ENCODE measurements around the gene RNF130.
"Not testable (repeated sequence)": the region's sequence is repeated elsewhere in the genome, so short reads cannot be mapped to it uniquely, and the experiment has no call there.

RNF130 gene

DNA sequence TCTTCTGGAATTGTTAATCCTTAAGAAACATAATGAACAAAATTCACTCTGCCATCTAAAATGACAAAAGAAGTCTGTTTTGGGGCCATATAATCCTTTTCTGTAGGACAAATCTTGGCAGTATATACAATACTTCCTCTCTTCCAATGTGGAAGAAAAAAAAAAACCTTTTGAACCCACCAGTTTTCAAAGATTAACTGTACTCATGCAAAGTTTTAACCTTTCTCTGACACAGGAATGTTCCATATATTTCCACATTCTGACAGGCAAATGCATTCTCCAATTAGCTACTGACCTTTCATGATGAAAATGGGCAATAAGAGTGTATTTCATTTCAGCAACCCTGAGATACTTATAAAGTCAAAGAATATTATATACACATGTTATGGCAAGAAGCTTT is 65.4 kb downstream of the RNF130 start:
- DNase-seq (ENCODE audit: low spot score in 2 of 2), result no peak
- Mint-ChIP-seq H3K36me3 (ENCODE audit: insufficient read depth) (peaks cover 3% of the 10 kb centered on the region), H3K27ac (ENCODE audit: low read depth) (peak overlapping the region; percentile 50), H3K4me3 (no peak overlapping the region), H3K27me3 (no peaks in the 10 kb centered on the region), H3K4me1 (peaks cover 20% of the 10 kb centered on the region), H3K9me3 (no peaks in the 10 kb centered on the region)
- no peak for ATAC-seq (replicated peaks; ENCODE audit: extremely low read depth, poor library complexity, severe bottlenecking)

DNA sequence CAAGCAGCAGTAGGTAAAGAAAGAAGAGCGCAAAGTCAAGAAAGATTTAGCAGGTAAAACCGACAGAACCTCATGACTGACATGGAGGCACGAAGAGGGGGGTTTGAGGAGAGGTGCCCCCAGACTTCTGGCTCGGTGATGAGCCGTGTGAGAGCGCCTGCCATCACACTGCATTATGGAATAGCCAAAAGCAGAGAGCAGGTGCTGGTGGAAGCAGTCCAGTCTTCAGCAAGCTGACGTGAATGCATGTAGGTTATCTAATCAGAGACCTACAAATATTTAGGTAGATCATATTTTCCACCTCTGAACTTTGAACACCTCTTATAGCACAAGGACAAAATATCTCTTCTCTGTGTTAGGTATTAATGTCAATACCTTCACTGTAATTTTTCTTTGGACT is 68.4 kb downstream of the RNF130 start:
- no peaks in the 10 kb centered on the region for H3K36me3 Mint-ChIP-seq (ENCODE audit: insufficient read depth)
- H3K27me3 Mint-ChIP-seq, result no peaks in the 10 kb centered on the region
- no peak for ATAC-seq (replicated peaks; ENCODE audit: extremely low read depth, poor library complexity, severe bottlenecking)
- H3K9me3 Mint-ChIP-seq, result no peaks in the 10 kb centered on the region
- peaks cover 17% of the 10 kb centered on the region for H3K4me1 Mint-ChIP-seq
- no peak overlapping the region for H3K27ac Mint-ChIP-seq (ENCODE audit: low read depth)
- H3K4me3 Mint-ChIP-seq, result no peak overlapping the region
- DNase-seq (ENCODE audit: low spot score in 2 of 2), result no peak

DNA sequence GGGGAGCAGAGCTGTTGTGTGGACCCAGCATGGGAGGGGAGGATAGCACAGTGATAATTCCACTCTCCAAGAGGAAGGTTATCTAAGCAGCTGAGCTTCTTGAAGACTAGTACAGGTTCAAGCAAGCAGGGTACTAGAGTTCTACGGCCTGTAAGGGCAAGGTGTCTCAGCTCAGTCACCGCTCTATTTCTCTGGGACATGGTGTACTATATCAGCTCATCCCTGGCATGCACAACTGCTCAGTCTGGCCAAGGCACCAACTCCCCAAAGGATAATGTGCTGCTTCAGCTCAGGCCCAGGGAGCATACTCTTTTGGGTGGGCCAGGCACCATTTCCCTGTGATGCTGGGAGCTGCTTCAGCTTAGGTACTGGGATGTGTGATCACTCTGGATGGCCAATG is 69.8 kb downstream of the RNF130 start:
- Mint-ChIP-seq H3K9me3 (no peaks in the 10 kb centered on the region), H3K27ac (ENCODE audit: low read depth) (no peak overlapping the region), H3K36me3 (ENCODE audit: insufficient read depth) (no peaks in the 10 kb centered on the region), H3K27me3 (no peaks in the 10 kb centered on the region), H3K4me3 (no peak overlapping the region), H3K4me1 (peaks cover 3% of the 10 kb centered on the region)
- no peak for DNase-seq (ENCODE audit: low spot score in 2 of 2)
- ATAC-seq (replicated peaks; ENCODE audit: extremely low read depth, poor library complexity, severe bottlenecking), result no peak

DNA sequence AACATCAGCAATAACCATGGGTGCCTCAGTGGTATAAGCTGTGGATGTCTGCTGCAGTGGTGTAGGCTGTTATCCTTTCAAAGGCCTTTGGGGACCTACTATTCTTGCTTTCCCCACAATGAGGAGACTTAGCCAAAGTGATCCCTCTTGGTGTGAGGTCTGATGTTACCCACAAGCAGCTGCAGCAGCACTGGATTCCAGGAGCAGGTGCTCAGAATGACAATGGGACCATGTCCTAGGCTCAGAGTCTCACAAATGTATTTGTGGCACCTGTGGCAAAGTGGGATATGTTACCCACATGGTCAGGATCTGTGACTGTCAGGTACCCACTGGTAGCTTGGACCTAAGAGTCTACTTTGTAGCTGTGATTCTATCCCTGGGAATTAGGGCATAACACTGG is 70.4 kb downstream of the RNF130 start:
- H3K9me3 Mint-ChIP-seq, result no peaks in the 10 kb centered on the region
- no peaks in the 10 kb centered on the region for H3K4me1 Mint-ChIP-seq
- no peaks in the 10 kb centered on the region for H3K27me3 Mint-ChIP-seq
- DNase-seq (ENCODE audit: low spot score in 2 of 2) (no peak), ATAC-seq (replicated peaks; ENCODE audit: extremely low read depth, poor library complexity, severe bottlenecking) (no peak)
- H3K27ac Mint-ChIP-seq (ENCODE audit: low read depth), result no peak overlapping the region
- no peaks in the 10 kb centered on the region for H3K36me3 Mint-ChIP-seq (ENCODE audit: insufficient read depth)
- no peak overlapping the region for H3K4me3 Mint-ChIP-seq

DNA sequence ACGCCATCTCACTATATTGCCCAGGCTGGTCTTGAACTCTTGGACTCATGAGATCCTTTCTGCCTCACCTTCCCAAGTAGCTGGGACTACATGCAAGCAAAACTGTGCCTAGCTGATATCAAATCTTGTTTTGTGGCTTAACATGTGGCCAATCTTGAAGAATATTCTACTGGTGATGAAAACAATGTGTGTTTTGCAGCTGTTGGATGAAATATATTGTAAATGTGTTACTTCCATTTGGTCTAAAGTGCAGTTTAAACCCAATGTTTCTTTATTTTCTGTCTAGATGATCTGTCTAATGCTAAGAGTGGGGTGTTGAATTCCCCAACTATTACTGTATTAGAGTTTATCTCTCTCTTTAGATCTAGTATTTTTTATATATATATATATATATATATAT is 73.1 kb downstream of the RNF130 start:
- H3K27me3 Mint-ChIP-seq, result no peaks in the 10 kb centered on the region
- no peaks in the 10 kb centered on the region for H3K4me1 Mint-ChIP-seq
- no peak overlapping the region for H3K4me3 Mint-ChIP-seq
- no peaks in the 10 kb centered on the region for H3K9me3 Mint-ChIP-seq
- no peak for ATAC-seq (replicated peaks; ENCODE audit: extremely low read depth, poor library complexity, severe bottlenecking)
- no peak for DNase-seq (ENCODE audit: low spot score in 2 of 2)
- H3K27ac Mint-ChIP-seq (ENCODE audit: low read depth), result no peak overlapping the region
- no peaks in the 10 kb centered on the region for H3K36me3 Mint-ChIP-seq (ENCODE audit: insufficient read depth)

- H3K9me3 Mint-ChIP-seq, result no peaks in the 10 kb centered on the region
- DNase-seq (ENCODE audit: low spot score in 2 of 2) (no peak), ATAC-seq (replicated peaks; ENCODE audit: extremely low read depth, poor library complexity, severe bottlenecking) (no peak)
- no peak overlapping the region for H3K27ac Mint-ChIP-seq (ENCODE audit: low read depth)
- H3K4me3 Mint-ChIP-seq, result no peak overlapping the region
- no peaks in the 10 kb centered on the region for H3K27me3 Mint-ChIP-seq
- no peaks in the 10 kb centered on the region for H3K4me1 Mint-ChIP-seq
- no peaks in the 10 kb centered on the region for H3K36me3 Mint-ChIP-seq (ENCODE audit: insufficient read depth)
Observed at GRCh38 chr5:179994583-179995323, 76.8 kb downstream of the RNF130 start.

DNA sequence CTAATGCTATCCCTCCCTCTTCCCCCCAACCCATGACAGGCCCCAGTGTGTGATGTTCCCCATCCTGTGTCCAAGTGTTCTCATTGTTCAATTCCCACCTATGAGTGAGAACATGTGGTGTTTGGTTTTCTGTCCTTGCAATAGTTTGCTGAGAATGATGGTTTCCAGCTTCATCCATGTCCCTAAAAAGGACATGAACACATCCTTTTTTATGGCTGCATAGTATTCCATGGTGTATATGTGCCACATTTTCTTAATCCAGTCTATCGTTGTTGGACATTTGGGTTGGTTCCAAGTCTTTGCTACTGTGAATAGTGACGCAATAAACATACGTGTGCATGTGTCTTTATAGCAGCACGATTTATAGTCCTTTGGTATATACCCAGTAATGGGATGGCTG is 78.7 kb downstream of the RNF130 start:
- not testable (repeated sequence) for H3K36me3 Mint-ChIP-seq (ENCODE audit: insufficient read depth); H3K9me3 Mint-ChIP-seq; H3K27me3 Mint-ChIP-seq; H3K27ac Mint-ChIP-seq (ENCODE audit: low read depth); H3K4me3 Mint-ChIP-seq; DNase-seq (ENCODE audit: low spot score in 2 of 2); ATAC-seq (replicated peaks; ENCODE audit: extremely low read depth, poor library complexity, severe bottlenecking); H3K4me1 Mint-ChIP-seq

DNA sequence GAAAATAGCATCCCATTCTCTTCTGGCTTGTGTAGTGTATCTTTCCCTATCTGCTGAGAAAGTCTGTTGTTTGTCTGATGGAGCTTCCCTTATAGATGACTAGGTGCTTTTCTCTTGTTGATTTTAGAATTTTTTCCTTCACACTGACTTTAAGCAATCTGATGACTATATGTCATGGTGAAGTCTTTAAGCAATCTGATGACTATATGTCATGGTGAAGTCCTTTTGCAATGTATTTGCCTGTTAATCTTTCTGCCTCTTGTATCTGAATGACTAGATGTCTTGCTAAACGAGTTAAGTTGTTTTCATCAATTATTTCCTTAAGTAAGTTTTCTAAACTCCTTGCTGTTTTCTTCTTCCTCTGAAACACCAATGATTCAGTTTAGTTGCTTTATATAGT is 80.5 kb downstream of the RNF130 start:
- H3K9me3 Mint-ChIP-seq, result no peaks in the 10 kb centered on the region
- no peaks in the 10 kb centered on the region for H3K27me3 Mint-ChIP-seq
- peak overlapping the region; percentile 18 for H3K27ac Mint-ChIP-seq (ENCODE audit: low read depth)
- no peaks in the 10 kb centered on the region for H3K36me3 Mint-ChIP-seq (ENCODE audit: insufficient read depth)
- no peaks in the 10 kb centered on the region for H3K4me1 Mint-ChIP-seq
- no peak for ATAC-seq (replicated peaks; ENCODE audit: extremely low read depth, poor library complexity, severe bottlenecking)
- no peak for DNase-seq (ENCODE audit: low spot score in 2 of 2)
- H3K4me3 Mint-ChIP-seq, result no peak overlapping the region

GRCh38 chr5:179990525-179990924 is 81.0 kb downstream of the RNF130 start:
- H3K36me3 Mint-ChIP-seq (ENCODE audit: insufficient read depth); H3K4me3 Mint-ChIP-seq; H3K27me3 Mint-ChIP-seq; H3K27ac Mint-ChIP-seq (ENCODE audit: low read depth); H3K9me3 Mint-ChIP-seq; H3K4me1 Mint-ChIP-seq; ATAC-seq (replicated peaks; ENCODE audit: extremely low read depth, poor library complexity, severe bottlenecking); DNase-seq (ENCODE audit: low spot score in 2 of 2): not testable (repeated sequence)

- H3K9me3 Mint-ChIP-seq, result no peaks in the 10 kb centered on the region
- H3K27ac Mint-ChIP-seq (ENCODE audit: low read depth), result no peak overlapping the region
- DNase-seq (ENCODE audit: low spot score in 2 of 2) (no peak), ATAC-seq (replicated peaks; ENCODE audit: extremely low read depth, poor library complexity, severe bottlenecking) (no peak)
- H3K36me3 Mint-ChIP-seq (ENCODE audit: insufficient read depth), result no peaks in the 10 kb centered on the region
- H3K4me1 Mint-ChIP-seq, result no peaks in the 10 kb centered on the region
- no peaks in the 10 kb centered on the region for H3K27me3 Mint-ChIP-seq
- no peak overlapping the region for H3K4me3 Mint-ChIP-seq
Observed at GRCh38 chr5:179986328-179986727, 85.2 kb downstream of the RNF130 start.

DNA sequence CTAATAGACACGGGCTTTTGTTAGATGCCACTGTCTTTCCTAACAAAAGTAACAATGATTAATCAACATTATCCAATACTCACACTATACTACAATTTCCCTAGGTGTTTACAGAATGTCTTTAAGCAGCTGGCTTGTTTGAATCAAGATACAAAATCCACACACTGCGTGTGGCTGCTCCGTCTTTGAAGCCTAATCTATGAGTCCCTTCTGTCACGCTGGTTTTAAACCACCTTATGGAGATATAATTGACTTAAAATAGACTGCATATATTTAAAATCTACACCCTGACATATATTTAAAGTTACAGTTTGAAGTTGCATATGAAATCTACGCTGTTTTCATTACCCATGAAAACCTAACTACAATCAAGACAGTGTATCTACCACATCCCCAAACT is 89.9 kb downstream of the RNF130 start:
- H3K27me3 Mint-ChIP-seq, result no peaks in the 10 kb centered on the region
- no peaks in the 10 kb centered on the region for H3K9me3 Mint-ChIP-seq
- ATAC-seq (replicated peaks; ENCODE audit: extremely low read depth, poor library complexity, severe bottlenecking), result no peak
- no peaks in the 10 kb centered on the region for H3K4me1 Mint-ChIP-seq
- H3K4me3 Mint-ChIP-seq, result no peak overlapping the region
- no peak for DNase-seq (ENCODE audit: low spot score in 2 of 2)
- no peak overlapping the region for H3K27ac Mint-ChIP-seq (ENCODE audit: low read depth)
- peaks cover 8% of the 10 kb centered on the region for H3K36me3 Mint-ChIP-seq (ENCODE audit: insufficient read depth)

GRCh38 chr5:179980767-179981166 is 90.8 kb downstream of the RNF130 start:
- H3K27ac Mint-ChIP-seq (ENCODE audit: low read depth), result no peak overlapping the region
- H3K36me3 Mint-ChIP-seq (ENCODE audit: insufficient read depth), result peaks cover 8% of the 10 kb centered on the region
- H3K27me3 Mint-ChIP-seq, result no peaks in the 10 kb centered on the region
- ATAC-seq (replicated peaks; ENCODE audit: extremely low read depth, poor library complexity, severe bottlenecking) (no peak), DNase-seq (ENCODE audit: low spot score in 2 of 2) (no peak)
- no peaks in the 10 kb centered on the region for H3K4me1 Mint-ChIP-seq
- H3K9me3 Mint-ChIP-seq, result no peaks in the 10 kb centered on the region
- H3K4me3 Mint-ChIP-seq, result no peak overlapping the region

GRCh38 chr5:179978792-179979191 is 92.8 kb downstream of the RNF130 start:
- Mint-ChIP-seq H3K36me3 (ENCODE audit: insufficient read depth) (peaks cover 8% of the 10 kb centered on the region), H3K27ac (ENCODE audit: low read depth) (no peak overlapping the region), H3K27me3 (no peaks in the 10 kb centered on the region), H3K9me3 (no peaks in the 10 kb centered on the region), H3K4me3 (no peak overlapping the region), H3K4me1 (no peaks in the 10 kb centered on the region)
- DNase-seq (ENCODE audit: low spot score in 2 of 2) (no peak), ATAC-seq (replicated peaks; ENCODE audit: extremely low read depth, poor library complexity, severe bottlenecking) (no peak)

Measured in central memory CD8-positive, alpha-beta T cell (primary cell).